Measurements from ENCODE around the gene CCDC126. TPM values are rescaled to one million over a fixed set of nuclear protein-coding genes. Genes with fewer than 3 reads are reported as not detected.

CCDC126 gene
- total RNA-seq, 1 experiment from 2014 or later = 11.3 TPM

DNA sequence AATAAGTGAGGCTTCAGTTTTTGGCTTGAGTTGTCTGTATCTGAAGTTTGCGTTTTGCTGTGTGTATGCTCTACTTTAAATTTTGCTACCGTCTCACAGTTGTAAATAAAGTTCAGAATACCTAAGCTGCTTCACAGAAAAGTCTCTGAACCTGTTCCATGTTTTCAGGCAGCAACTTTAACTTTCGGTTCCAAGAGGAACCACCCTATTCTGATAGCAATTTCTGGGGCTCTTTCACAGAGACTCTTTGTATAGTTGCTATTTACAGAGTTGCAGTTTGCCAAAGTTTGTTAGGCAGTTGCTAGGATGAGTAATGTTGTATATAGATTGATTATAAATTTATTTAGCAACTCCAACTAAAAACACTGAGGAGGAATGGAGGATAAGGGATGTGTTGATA, 88.5 kb downstream of the CCDC126 start:
- Mint-ChIP-seq H3K9me3 (ENCODE audit: unreplicated experiment) (no peaks in the 10 kb centered on the region), H3K4me1 (ENCODE audit: low read depth, unreplicated experiment) (no peaks in the 10 kb centered on the region), H3K36me3 (ENCODE audit: insufficient read depth, unreplicated experiment) (peaks cover 16% of the 10 kb centered on the region), H3K27ac (ENCODE audit: unreplicated experiment) (no peak overlapping the region), H3K27me3 (ENCODE audit: insufficient read depth, unreplicated experiment) (no peaks in the 10 kb centered on the region), H3K4me3 (ENCODE audit: unreplicated experiment) (no peak overlapping the region)
- no peak for TF ChIP-seq CTCF (IDR thresholded peaks at IDR 0.05; ENCODE audit: insufficient read depth in 1 of 2, low read depth in 1 of 2, low read length in 1 of 2, severe bottlenecking in 1 of 2, unreplicated experiment in 1 of 2)
- intact Hi-C loops (cut with micrococcal nuclease; ENCODE audit: unreplicated experiment) = no loop called here
- no peaks in the 10 kb centered on the region for H3K4me1 ChIP-seq
- CTCF ChIA-PET = no interaction called here
- no peaks in the 10 kb centered on the region for H3K9me3 ChIP-seq
- no peaks in the 10 kb centered on the region; the same call in 1 of the 2 replicates for H3K36me3 ChIP-seq (ENCODE audit: control insufficient read depth, insufficient read depth, low read length)
- no peaks in the 10 kb centered on the region for H3K27me3 ChIP-seq (replicated peaks; ENCODE audit: control insufficient read depth, insufficient read depth, low read length)
- no peak overlapping the region for H3K4me3 ChIP-seq (ENCODE audit: low read depth, low read length)
- DNase-seq = no peak
- BruUV-seq (replicated peaks) = no TSS peak
- POLR2A ChIA-PET = no interaction called here

- H3K4me1 ChIP-seq = no peaks in the 10 kb centered on the region
- no peaks in the 10 kb centered on the region; the same call in 1 of the 2 replicates for H3K36me3 ChIP-seq (ENCODE audit: control insufficient read depth, insufficient read depth, low read length)
- no TSS peak for BruUV-seq (replicated peaks)
- Mint-ChIP-seq H3K36me3 (ENCODE audit: insufficient read depth, unreplicated experiment) (peaks cover 22% of the 10 kb centered on the region), H3K27me3 (ENCODE audit: insufficient read depth, unreplicated experiment) (no peaks in the 10 kb centered on the region), H3K4me3 (ENCODE audit: unreplicated experiment) (no peak overlapping the region), H3K9me3 (ENCODE audit: unreplicated experiment) (no peaks in the 10 kb centered on the region), H3K27ac (ENCODE audit: unreplicated experiment) (no peak overlapping the region), H3K4me1 (ENCODE audit: low read depth, unreplicated experiment) (no peaks in the 10 kb centered on the region)
- H3K27me3 ChIP-seq (replicated peaks; ENCODE audit: control insufficient read depth, insufficient read depth, low read length) = no peaks in the 10 kb centered on the region
- no peak overlapping the region for H3K4me3 ChIP-seq (ENCODE audit: low read depth, low read length)
- ChIA-PET POLR2A (interaction anchor here (0.6 to 0.7 kb wide), 2 partner anchors 10 to 23 kb away, joined by 4 to 5 read pairs; partner anchors contain the start of gene STK31), CTCF (interaction anchor here (0.7 to 1.5 kb wide), 2 partner anchors 10 to 141 kb away, joined by 5 to 7 read pairs; no protein-coding TSS in a partner anchor)
- no peak for TF ChIP-seq CTCF (IDR thresholded peaks at IDR 0.05; ENCODE audit: insufficient read depth in 1 of 2, low read depth in 1 of 2, low read length in 1 of 2, severe bottlenecking in 1 of 2, unreplicated experiment in 1 of 2)
- no peaks in the 10 kb centered on the region for H3K9me3 ChIP-seq
- intact Hi-C loops (cut with micrococcal nuclease; ENCODE audit: unreplicated experiment) = no loop called here
- no peak for DNase-seq
Observed at GRCh38 chr7:23687011-23687410, 89.8 kb downstream of the CCDC126 start.

- H3K4me1 Mint-ChIP-seq (ENCODE audit: low read depth, unreplicated experiment) = no peaks in the 10 kb centered on the region
- Histone ChIP-seq H3K9me3 (no peaks in the 10 kb centered on the region), H3K4me1 (no peaks in the 10 kb centered on the region), H3K4me3 (ENCODE audit: low read depth, low read length) (no peak overlapping the region), H3K27me3 (replicated peaks; ENCODE audit: control insufficient read depth, insufficient read depth, low read length) (no peaks in the 10 kb centered on the region), H3K36me3 (ENCODE audit: control insufficient read depth, insufficient read depth, low read length) (no peaks in the 10 kb centered on the region; the same call in 1 of the 2 replicates)
- CTCF ChIA-PET = interaction anchor here (0.8 kb wide), 1 partner anchor 9 kb away, joined by 4 read pairs; the partner anchor contains the start of gene FAM221A
- no peak for TF ChIP-seq CTCF (IDR thresholded peaks at IDR 0.05; ENCODE audit: insufficient read depth in 1 of 2, low read depth in 1 of 2, low read length in 1 of 2, severe bottlenecking in 1 of 2, unreplicated experiment in 1 of 2)
- BruUV-seq (replicated peaks) = no TSS peak
- H3K27ac Mint-ChIP-seq (ENCODE audit: unreplicated experiment) = no peak overlapping the region
- H3K9me3 Mint-ChIP-seq (ENCODE audit: unreplicated experiment) = no peaks in the 10 kb centered on the region
- peaks cover 27% of the 10 kb centered on the region for H3K36me3 Mint-ChIP-seq (ENCODE audit: insufficient read depth, unreplicated experiment)
- H3K4me3 Mint-ChIP-seq (ENCODE audit: unreplicated experiment) = no peak overlapping the region
- intact Hi-C loops (cut with micrococcal nuclease; ENCODE audit: unreplicated experiment) = no loop called here
- DNase-seq = no peak
- POLR2A ChIA-PET = no interaction called here
- no peaks in the 10 kb centered on the region for H3K27me3 Mint-ChIP-seq (ENCODE audit: insufficient read depth, unreplicated experiment)
Observed at GRCh38 chr7:23689165-23689564, 92.0 kb downstream of the CCDC126 start.
